Caki2 (cell line): Measurements from ENCODE around the gene RAD51B. TPM values are rescaled to one million over a fixed set of nuclear protein-coding genes. Genes with fewer than 3 reads are reported as not detected.
"Not testable (repeated sequence)": the region's sequence is repeated elsewhere in the genome, so short reads cannot be mapped to it uniquely, and the experiment has no call there.

Source experiments
- DNase-seq: peaks from one replicate; pipeline ENCODE4 v3.0.0-alpha.2; 2015; ENCODE audit warnings: low read depth
- in situ Hi-C: cut with HindIII; loops from 2 replicates; pipeline ENCODE4 v1.10.0; 2016; ENCODE audit warnings: low sequenced_read_pairs, low pct_unique_long_range_greater_than_20kb, mixed read lengths
- total RNA-seq: library from RNA; depleted of rRNA; stranded (reverse); fragments of >200 nt; shearing (Covaris generic); gene quantifications from 2 replicates; pipeline ENCODE4 v1.2.3, GENCODE V29; 2014; ENCODE audit warnings: low replicate concordance

RAD51B gene
- total RNA-seq, 1 experiment from 2014 or later, result 20.8 TPM

DNA sequence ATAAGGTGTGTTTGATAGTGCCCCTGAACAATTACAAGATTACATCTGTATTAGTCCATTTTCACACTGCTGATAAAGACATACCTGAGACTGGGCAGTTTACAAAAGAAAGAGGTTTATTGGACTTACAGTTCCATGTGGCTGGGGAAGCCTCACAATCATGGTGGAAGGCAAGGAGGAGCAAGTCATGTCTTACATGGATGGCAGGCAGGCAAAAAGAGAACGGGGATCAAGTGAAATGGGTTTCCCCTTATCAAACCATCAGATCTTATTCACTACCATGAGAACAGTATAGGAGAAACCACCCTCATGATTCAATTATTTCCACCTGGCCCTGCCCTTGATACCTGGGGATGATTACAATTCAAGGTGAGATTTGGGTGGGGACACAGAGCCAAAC is 211.4 kb downstream of the RAD51B start:
- DNase-seq, in situ Hi-C loops: not testable (repeated sequence)

DNA sequence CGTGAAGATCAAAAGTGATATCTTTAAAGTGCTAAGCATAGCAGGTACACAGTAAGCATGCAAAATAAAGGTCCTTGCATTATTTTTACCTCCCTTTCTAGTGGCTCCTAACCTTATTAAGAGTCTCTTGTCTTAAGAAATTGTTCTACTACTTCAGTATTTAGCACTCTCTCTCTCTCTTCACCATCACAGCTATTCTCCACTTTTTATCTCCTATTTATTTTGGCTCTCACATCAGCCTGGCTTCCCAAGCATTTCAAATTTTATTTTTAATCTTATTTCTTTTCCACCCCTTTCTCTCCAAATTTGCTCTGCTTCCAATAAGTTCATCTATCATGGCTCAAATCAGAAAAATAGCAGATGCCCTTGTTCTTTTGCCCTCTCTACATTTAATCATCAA is 212.6 kb downstream of the RAD51B start:
- in situ Hi-C loops, result no loop called here
- no peak for DNase-seq

DNA sequence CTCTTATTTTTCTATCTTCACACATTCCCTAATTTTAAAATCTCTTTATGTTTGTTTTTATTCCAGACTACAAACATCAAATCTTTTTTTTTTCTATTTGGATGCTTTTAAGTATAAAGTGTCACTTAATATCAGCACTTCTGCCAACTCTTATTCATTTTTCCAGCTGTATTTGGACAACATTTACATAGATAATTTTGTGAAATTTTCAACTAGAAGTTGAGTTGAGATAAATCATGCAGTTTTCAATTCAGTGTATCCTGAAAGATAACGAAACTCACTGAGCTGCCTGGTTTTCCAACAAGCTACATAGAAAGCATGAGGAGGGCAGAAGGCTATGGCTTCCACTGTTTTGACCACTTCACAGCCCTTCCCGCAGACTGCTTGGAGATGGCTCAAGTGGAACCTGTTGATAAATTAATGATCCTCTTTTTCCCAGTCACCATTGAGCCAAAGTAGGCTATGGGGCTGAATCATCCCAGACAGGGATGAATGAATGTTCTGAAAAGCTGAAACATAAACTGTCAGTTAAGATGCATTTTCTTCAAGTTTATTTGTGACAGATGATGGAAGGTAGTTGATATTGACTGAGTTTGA is 213.9 kb downstream of the RAD51B start:
- no peak for DNase-seq
- in situ Hi-C loops, result no loop called here

DNA sequence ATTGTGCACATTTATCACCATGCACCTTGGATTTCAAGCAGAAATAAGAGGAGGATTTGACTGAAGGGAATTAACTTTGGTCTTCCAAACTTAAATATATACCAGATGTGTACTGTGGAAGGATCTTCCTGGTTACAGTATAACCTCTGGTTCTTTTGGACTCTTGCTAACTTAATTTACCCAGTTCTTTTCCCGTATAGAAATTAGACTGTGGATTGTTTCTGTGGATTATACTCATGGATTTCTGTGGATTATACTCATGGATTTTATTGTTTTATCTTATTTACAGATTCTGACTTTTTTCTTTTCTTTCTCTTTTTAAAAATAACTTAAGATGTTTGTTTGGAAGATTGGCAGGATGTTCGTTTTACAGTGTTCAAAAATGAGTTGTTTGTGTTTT is 215.3 kb downstream of the RAD51B start:
- in situ Hi-C loops, result no loop called here
- no peak for DNase-seq

- in situ Hi-C loops, result no loop called here
- no peak for DNase-seq
These were observed 216.6 kb downstream of the RAD51B start for GRCh38 chr14:68036202-68036601.

GRCh38 chr14:68039593-68039992 is 220.0 kb downstream of the RAD51B start:
- DNase-seq, result no peak
- in situ Hi-C loops, result no loop called here

- no peak for DNase-seq
- in situ Hi-C loops, result no loop called here
These were observed 221.2 kb downstream of the RAD51B start for GRCh38 chr14:68040633-68041369.

DNA sequence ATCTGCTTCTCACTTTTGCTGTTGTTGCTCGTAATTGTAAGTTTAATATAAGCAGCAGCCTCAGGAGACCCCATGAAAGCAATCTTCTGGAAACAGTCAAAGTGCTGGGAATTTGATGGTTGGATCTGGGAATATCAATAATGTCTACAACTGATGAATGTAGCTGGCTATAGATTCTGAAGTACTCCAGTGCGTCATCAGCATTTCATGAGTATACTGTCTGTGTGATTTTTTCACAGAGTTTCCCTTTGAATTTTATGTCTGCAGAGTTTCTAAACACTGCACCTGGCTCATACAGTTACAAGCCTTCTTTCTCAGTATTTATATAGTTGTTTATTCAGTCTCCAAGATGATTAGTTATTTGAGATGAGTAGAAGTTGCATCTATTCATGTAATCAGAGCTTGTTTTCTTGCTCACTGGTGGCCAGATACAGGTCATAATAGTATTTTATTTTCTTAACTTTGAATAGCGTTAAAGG is 222.3 kb downstream of the RAD51B start:
- DNase-seq, result no peak
- in situ Hi-C loops, result no loop called here

- DNase-seq, result peak; percentile 77
- in situ Hi-C loops, result no loop called here
These were observed 223.1 kb downstream of the RAD51B start for GRCh38 chr14:68042586-68043210.

- DNase-seq, result no peak
- in situ Hi-C loops, result no loop called here
These were observed 224.2 kb downstream of the RAD51B start for GRCh38 chr14:68043752-68044151.

- peak; percentile 32 for DNase-seq
- in situ Hi-C loops, result no loop called here
These were observed 228.3 kb downstream of the RAD51B start for GRCh38 chr14:68047906-68048305.

DNA sequence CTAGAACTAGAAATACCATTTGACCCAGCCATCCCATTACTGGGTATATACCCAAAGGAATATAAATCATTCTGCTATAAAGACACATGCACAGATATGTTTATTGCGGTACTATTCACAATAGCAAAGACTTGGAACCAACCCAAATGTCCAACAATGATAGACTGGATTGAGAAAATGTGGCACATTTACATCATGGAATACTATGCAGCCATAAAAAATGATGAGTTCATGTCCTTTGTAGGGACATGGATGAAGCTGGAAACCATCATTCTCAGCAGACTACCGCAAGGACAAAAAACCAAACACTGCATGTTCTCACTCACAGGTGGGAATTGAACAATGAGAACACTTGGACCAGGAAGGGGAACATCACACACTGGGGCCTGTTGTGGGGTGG is 229.2 kb downstream of the RAD51B start:
- DNase-seq, in situ Hi-C loops: not testable (repeated sequence)

GRCh38 chr14:68050177-68050576 is 230.6 kb downstream of the RAD51B start:
- no peak for DNase-seq
- in situ Hi-C loops, result no loop called here

- in situ Hi-C loops, result no loop called here
- no peak for DNase-seq
These were observed 231.6 kb downstream of the RAD51B start for GRCh38 chr14:68051146-68051545.

DNA sequence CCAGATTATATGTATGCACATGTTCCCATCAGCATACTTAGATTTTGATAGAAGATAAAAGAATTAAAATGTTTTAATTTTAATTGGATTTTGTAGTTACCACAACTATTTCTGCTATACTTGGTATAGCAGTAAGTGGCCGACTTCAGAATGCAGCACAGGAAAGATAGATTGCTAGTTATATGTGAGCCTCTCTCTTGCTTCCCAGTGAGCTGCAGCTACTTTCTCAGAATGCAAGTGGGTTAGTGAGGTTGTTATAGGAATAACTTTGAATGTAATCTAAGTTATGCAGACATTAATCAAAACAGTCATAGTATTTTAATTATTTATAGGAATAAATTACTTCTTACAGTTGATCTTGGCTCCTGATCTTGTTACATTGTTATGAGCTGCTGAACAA is 240.6 kb downstream of the RAD51B start:
- in situ Hi-C loops, result no loop called here

GRCh38 chr14:68062651-68063050 is 243.1 kb downstream of the RAD51B start:
- no peak for DNase-seq
- in situ Hi-C loops, result no loop called here

More for the DNA sequence above, 240.6 kb downstream of the RAD51B start:
- no peak for DNase-seq

DNA sequence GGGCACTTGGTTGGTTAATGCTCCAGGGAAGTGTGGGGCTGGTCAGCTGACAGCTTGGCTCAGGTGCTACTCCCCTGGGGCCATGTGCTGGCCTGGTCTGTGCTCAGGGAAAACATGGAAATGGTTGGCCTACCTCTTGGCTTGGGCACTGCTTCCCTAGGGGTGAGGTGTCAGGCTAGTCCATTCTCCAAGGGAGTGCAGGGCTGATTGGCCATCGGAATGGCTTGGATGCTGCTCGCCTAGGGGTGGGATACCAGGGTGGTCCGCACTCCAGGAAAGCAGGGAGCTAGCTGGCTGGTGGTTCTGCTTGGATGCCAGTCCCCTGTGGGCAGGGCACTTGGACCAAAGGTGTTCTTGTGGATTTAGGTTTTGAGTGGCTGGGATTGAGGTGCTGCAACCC is 245.7 kb downstream of the RAD51B start:
- in situ Hi-C loops, result no loop called here
- DNase-seq, result no peak

DNA sequence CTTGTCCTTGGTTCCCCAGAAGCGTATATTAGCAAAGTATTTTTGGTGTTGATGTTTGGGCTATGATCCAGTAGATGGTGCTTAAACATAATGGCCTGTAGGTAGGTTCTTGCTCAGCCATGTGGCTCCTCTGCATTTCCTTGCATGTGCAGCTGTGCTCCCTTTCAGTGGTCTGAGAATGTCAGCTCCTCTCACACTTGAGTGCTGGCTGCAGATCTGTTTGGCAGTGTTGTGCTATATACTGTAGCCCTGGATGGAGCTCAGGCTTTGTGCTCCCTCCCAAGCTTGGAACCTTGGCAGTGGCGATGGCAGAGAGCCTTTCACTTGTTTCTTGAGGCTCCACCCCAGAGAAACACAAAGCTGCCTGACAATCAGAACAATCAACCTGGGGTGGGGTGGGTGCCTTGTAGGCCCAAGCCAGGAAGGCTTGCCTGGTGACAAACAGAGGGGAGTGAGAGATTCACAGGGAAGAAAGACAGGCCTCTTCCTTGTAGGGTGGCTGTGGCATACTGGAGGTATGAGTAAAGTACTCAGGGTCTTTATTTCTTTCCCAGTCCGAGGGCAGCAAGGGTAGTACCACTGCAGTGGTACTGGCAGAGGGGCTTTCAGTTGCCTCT is 255.3 kb downstream of the RAD51B start:
- in situ Hi-C loops, result no loop called here
- no peak for DNase-seq

DNA sequence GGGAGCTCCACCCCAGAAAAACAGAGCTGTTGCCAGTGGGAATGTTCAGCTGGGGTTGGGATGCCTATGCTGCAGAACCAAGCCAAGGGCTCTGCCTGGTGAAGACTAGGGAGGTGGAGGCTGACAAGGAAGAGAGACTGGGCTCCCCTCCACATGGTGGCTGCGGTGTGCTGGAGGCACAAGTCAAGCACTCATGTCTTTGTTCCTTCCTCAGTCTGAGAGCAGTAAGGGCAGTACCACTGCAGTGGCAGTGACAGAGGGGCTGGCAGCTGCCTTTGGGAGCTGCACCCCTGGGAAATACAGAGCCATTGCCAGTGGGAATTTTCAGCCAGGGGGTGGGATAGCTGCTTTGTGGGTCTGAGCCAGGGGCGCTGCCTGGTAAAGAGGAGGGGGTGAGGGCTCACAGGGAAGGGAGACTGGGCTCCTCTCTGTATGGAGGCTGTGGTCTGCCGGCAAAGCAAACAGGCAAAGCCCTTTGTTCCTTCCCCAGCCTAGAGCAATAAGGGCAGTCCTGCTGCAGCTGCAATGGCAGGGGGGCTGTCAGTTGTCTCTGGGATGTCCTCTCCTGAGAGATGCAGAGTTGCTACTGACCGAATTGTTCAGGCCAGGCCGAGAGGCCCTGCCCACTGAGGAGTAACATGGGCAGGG is 255.9 kb downstream of the RAD51B start:
- in situ Hi-C loops, result no loop called here
- no peak for DNase-seq
